H9 (cell line): Measurements from ENCODE around the gene OVCH2. TPM values are rescaled to one million over a fixed set of nuclear protein-coding genes. Genes with fewer than 3 reads are reported as not detected.

Source experiments
- DNase-seq: peaks from one replicate; pipeline ENCODE4 v3.0.0-alpha.2; 2017
- H2AFZ ChIP-seq: one replicate; pipeline ENCODE4 v1.6.1; 2013; ENCODE audit warnings: mild to moderate bottlenecking, low read length, control low read depth, moderate library complexity
- H2AK5ac ChIP-seq: 2 replicates; pipeline ENCODE4 v1.6.1; 2013; ENCODE audit warnings: low read length, control low read depth, mixed read lengths; ENCODE audit not compliant: insufficient read length
- H2BK120ac ChIP-seq: one replicate; pipeline ENCODE4 v1.6.1; 2013; ENCODE audit warnings: low read depth, mild to moderate bottlenecking, low read length, control low read depth, inconsistent platforms; ENCODE audit not compliant: poor library complexity, severe bottlenecking
- H2BK12ac ChIP-seq: 2 replicates; pipeline ENCODE4 v1.6.1; 2013; ENCODE audit warnings: low read length, control low read depth, mixed read lengths, low read depth; ENCODE audit not compliant: insufficient read length
- H2BK15ac ChIP-seq: 2 replicates; pipeline ENCODE4 v1.6.1; 2013; ENCODE audit warnings: low read depth, low read length, control low read depth
- H2BK20ac ChIP-seq: one replicate; pipeline ENCODE4 v1.6.1; 2013; ENCODE audit warnings: low read depth, mild to moderate bottlenecking, low read length, control low read depth, inconsistent platforms; ENCODE audit not compliant: poor library complexity, severe bottlenecking
- H2BK5ac ChIP-seq: 2 replicates; pipeline ENCODE4 v1.6.1; 2013; ENCODE audit warnings: low read length, control low read depth, mixed read lengths; ENCODE audit not compliant: insufficient read length
- H3K14ac ChIP-seq: 2 replicates; pipeline ENCODE4 v1.6.1; 2013; ENCODE audit warnings: low read length, control low read depth; ENCODE audit not compliant: insufficient read depth
- H3K18ac ChIP-seq: 2 replicates; pipeline ENCODE4 v1.6.1; 2013; ENCODE audit warnings: low read depth, mild to moderate bottlenecking, mixed read lengths, low read length, control low read depth; ENCODE audit not compliant: insufficient read length
- H3K23ac ChIP-seq: 2 replicates; pipeline ENCODE4 v1.6.1; 2013; ENCODE audit warnings: low read length, control low read depth, mixed read lengths, low read depth; ENCODE audit not compliant: insufficient read length
- H3K23me2 ChIP-seq: 2 replicates; pipeline ENCODE4 v1.6.1; 2013; ENCODE audit warnings: low read depth, mild to moderate bottlenecking, mixed read lengths, low read length, control low read depth; ENCODE audit not compliant: insufficient read length, poor library complexity, severe bottlenecking
- H3K27ac ChIP-seq: 2 replicates; pipeline ENCODE4 v1.5.1; 2013; ENCODE audit warnings: low read length, control low read depth, mixed read lengths, low read depth; ENCODE audit not compliant: insufficient read length
- H3K27me3 ChIP-seq: 2 replicates; pipeline ENCODE4 v1.6.1; 2013; ENCODE audit warnings: low read length, control low read depth, inconsistent platforms; ENCODE audit not compliant: insufficient read depth
- H3K4ac ChIP-seq: 2 replicates; pipeline ENCODE4 v1.6.1; 2013; ENCODE audit warnings: low read depth, mild to moderate bottlenecking, control low read depth, inconsistent platforms, low read length, moderate library complexity
- H3K4me1 ChIP-seq: 2 replicates; pipeline ENCODE4 v1.6.1; 2013; ENCODE audit warnings: low read length, control low read depth, inconsistent platforms; ENCODE audit not compliant: insufficient read depth
- H3K4me2 ChIP-seq: 2 replicates; pipeline ENCODE4 v1.6.1; 2013; ENCODE audit warnings: low read length, control low read depth, mixed read lengths; ENCODE audit not compliant: insufficient read length, insufficient read depth
- H3K56ac ChIP-seq: 2 replicates; pipeline ENCODE4 v1.6.1; 2013; ENCODE audit warnings: low read depth, mild to moderate bottlenecking, mixed read lengths, low read length, control low read depth; ENCODE audit not compliant: insufficient read length
- H3K79me1 ChIP-seq: 2 replicates; pipeline ENCODE4 v1.6.1; 2013; ENCODE audit warnings: low read depth, mild to moderate bottlenecking, moderate library complexity, low read length, control low read depth, inconsistent platforms; ENCODE audit not compliant: insufficient read depth, poor library complexity, severe bottlenecking
- H3K79me2 ChIP-seq: 2 replicates; pipeline ENCODE4 v1.6.1; 2013; ENCODE audit warnings: low read length, control low read depth, inconsistent platforms; ENCODE audit not compliant: insufficient read depth
- H3K9ac ChIP-seq: 2 replicates; pipeline ENCODE4 v1.6.1; 2013; ENCODE audit warnings: low read length, control low read depth, mixed read lengths; ENCODE audit not compliant: insufficient read length; ENCODE audit errors: extremely low read depth
- H3K9me3 ChIP-seq: one replicate; pipeline ENCODE4 v1.6.1; 2013; ENCODE audit warnings: low read depth, low read length, inconsistent platforms; ENCODE audit not compliant: control insufficient read depth
- H3T11ph ChIP-seq: one replicate; pipeline ENCODE4 v1.6.1; 2013; ENCODE audit warnings: mild to moderate bottlenecking, low read length, control low read depth, inconsistent platforms
- H4K20me1 ChIP-seq: one replicate; pipeline ENCODE4 v1.6.1; 2013; ENCODE audit not compliant: control insufficient read depth, insufficient read length, insufficient read depth
- H4K5ac ChIP-seq: 2 replicates; pipeline ENCODE4 v1.6.1; 2013; ENCODE audit warnings: low read depth, mild to moderate bottlenecking, mixed read lengths, low read length, control low read depth; ENCODE audit not compliant: insufficient read length
- H4K8ac ChIP-seq: replicated peaks from 2 replicates; pipeline ENCODE4 v1.6.1; 2013; ENCODE audit warnings: low read length, control low read depth, mixed read lengths, low read depth; ENCODE audit not compliant: insufficient read length
- H4K91ac ChIP-seq: 2 replicates; pipeline ENCODE4 v1.6.1; 2013; ENCODE audit warnings: low read depth, mild to moderate bottlenecking, moderate library complexity, mixed read lengths, low read length, control low read depth; ENCODE audit not compliant: insufficient read length
- H3K27ac Mint-ChIP-seq, 3 experiments: 2 replicates in 2 of 3; 3 replicates in 1 of 3; pipeline ENCODE4 v1.8.0; 2020 to 2021; ENCODE audit warnings: mixed read lengths in 3 of 3, mild to moderate bottlenecking in 1 of 3, moderate library complexity in 1 of 3
- H3K27me3 Mint-ChIP-seq: 2 replicates; pipeline ENCODE4 v1.8.0; 2021; ENCODE audit warnings: low read depth, mild to moderate bottlenecking, moderate library complexity, mixed read lengths
- H3K36me3 Mint-ChIP-seq, 3 experiments: 2 replicates in 2 of 3; 3 replicates in 1 of 3; pipeline ENCODE4 v1.8.0; 2020 to 2021; ENCODE audit warnings: low read depth in 3 of 3, mixed read lengths in 3 of 3; ENCODE audit not compliant: insufficient read depth in 1 of 3
- H3K4me1 Mint-ChIP-seq, 2 experiments: 2 replicates each; pipeline ENCODE4 v1.8.0; 2020; ENCODE audit warnings: mixed read lengths in 2 of 2
- H3K4me3 Mint-ChIP-seq, 2 experiments: 2 replicates in 1 of 2; 3 replicates in 1 of 2; pipeline ENCODE4 v1.8.0; 2020 to 2021; ENCODE audit warnings: mild to moderate bottlenecking in 2 of 2, mixed read lengths in 2 of 2, moderate library complexity in 1 of 2
- H3K9me3 Mint-ChIP-seq, 2 experiments: 2 replicates in 1 of 2; 3 replicates in 1 of 2; pipeline ENCODE4 v1.8.0; 2020; ENCODE audit warnings: mild to moderate bottlenecking in 2 of 2, mixed read lengths in 2 of 2, moderate library complexity in 1 of 2
- CTCF ChIP-seq: fragments of 200-600 bp; sonication (generic); conservative IDR thresholded peaks from 3 replicates; pipeline ENCODE4 v1.8.0; 2021; ENCODE audit warnings: antibody characterized with exemption, mild to moderate bottlenecking
- WGBS: extraction: QIAGEN DNeasy Blood & Tissue Kit; methylation state at CpG from one replicate; pipeline ENCODE4 v1.1.7; 2013; ENCODE audit warnings: missing lambda C conversion rate, low lambda C conversion rate, mixed read lengths; ENCODE audit not compliant: insufficient read length; ENCODE audit errors: extremely low coverage; 5-methylcytosine and 5-hydroxymethylcytosine counted together
- total RNA-seq: library from RNA; stranded (reverse); gene quantifications from 2 replicates; pipeline ENCODE4 v1.2.1, GENCODE V29; 2021

OVCH2 gene
- total RNA-seq, 1 experiment from 2014 or later, result 0.46 TPM

DNA sequence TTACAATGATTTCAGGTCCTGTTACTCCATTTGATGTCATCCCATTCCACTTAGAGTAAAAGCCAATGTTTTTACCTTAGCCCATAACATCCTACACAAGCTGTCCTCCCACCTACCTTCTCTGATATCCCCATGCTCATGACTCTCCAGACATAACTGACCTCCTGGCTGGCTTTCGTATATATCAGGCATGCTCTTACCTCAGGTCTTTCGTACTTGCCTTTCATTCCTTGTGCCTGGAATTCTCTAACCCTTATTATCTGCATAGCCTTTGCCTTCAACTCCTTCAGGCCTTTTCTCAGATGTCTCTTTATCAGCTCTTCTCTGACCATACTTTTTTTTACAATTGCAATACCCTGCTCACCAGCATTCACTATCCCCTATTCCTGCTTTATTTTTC is 22.7 kb downstream of the OVCH2 start:
- peaks cover 0 to 12% (median 2%) of the 10 kb centered on the region in 3 experiments; a peak in 4 of 7 replicates for H3K36me3 Mint-ChIP-seq
- H3K79me2 ChIP-seq, result no peaks in the 10 kb centered on the region
- H3K4ac ChIP-seq, result no peak overlapping the region

More for the DNA sequence above, 22.7 kb downstream of the OVCH2 start:
- WGBS, result no CpG with 5 or more reads among the region's 2 CpGs
- H3K14ac ChIP-seq, result no peak overlapping the region
- H3K27me3 ChIP-seq, result no peaks in the 10 kb centered on the region; the same call in 1 of the 2 replicates
- no peak overlapping the region for H2BK12ac ChIP-seq
- no peak overlapping the region for H3T11ph ChIP-seq
- no peak overlapping the region for H3K27ac ChIP-seq
- H4K8ac ChIP-seq, result no peak overlapping the region
- peak overlapping the region; percentile 91 for H3K23ac ChIP-seq
- no peaks in the 10 kb centered on the region for H3K23me2 ChIP-seq
- H4K5ac ChIP-seq, result no peak overlapping the region
- H3K56ac ChIP-seq, result no peak overlapping the region
- TF ChIP-seq CTCF, result no peak
- Mint-ChIP-seq H3K4me1 (peaks cover 25% of the 10 kb centered on the region in 2 experiments), H3K27ac (no peak overlapping the region), H3K27me3 (peaks cover 4% of the 10 kb centered on the region), H3K9me3 (peaks cover 5 to 7% of the 10 kb centered on the region in 2 experiments; a peak in 4 of 5 replicates), H3K4me3 (no peak overlapping the region)
- no peaks in the 10 kb centered on the region for H3K9me3 ChIP-seq
- H3K79me1 ChIP-seq, result no peaks in the 10 kb centered on the region
- no peak overlapping the region for H3K9ac ChIP-seq
- no peak overlapping the region for H4K91ac ChIP-seq
- no peaks in the 10 kb centered on the region for H4K20me1 ChIP-seq
- no peak overlapping the region for H2BK15ac ChIP-seq
- no peak overlapping the region for H2AK5ac ChIP-seq
- no peak overlapping the region for H2AFZ ChIP-seq
- no peak overlapping the region for H3K18ac ChIP-seq
- H2BK120ac ChIP-seq, result no peak overlapping the region
- no peaks in the 10 kb centered on the region for H3K4me1 ChIP-seq
- DNase-seq, result no peak
- no peak overlapping the region for H2BK5ac ChIP-seq
- no peak overlapping the region for H3K4me2 ChIP-seq
- H2BK20ac ChIP-seq, result no peak overlapping the region
